Measurements from ENCODE around the gene RAB28. TPM values are rescaled to one million over a fixed set of nuclear protein-coding genes. Genes with fewer than 3 reads are reported as not detected.

Gene RAB28
- total RNA-seq, 1 donor, result 12.3 TPM

DNA sequence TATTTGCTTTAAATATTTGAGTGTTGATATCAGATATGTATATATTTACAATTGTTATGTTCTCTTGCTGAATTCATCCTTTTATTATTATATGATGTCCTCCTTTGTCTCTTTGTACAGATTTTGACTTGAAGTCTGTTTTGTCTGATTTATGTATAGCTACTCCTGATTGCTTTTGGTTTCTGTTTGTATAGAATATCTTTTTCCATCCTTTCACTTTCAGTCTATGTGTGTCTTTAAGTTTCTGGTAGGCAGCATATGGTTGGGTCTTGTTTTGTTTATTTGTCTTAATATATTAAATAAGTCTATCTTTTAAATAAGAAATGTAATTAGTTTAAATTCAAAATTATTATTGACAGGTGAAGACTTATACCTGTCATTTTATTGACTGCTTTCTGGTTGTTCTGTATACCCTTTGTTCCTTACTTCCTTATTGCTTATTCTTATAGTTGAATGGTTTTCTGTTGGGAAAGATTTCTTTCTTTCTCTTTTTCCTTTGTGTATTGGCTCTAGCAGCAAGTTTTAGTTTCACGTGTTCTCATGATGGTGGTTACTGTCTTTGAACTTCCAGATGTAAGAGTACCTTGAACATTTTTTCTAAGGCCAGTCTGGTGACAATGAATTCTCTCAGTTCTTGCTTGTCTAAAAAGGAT is 31.1 kb downstream of the RAB28 start:
- Histone ChIP-seq H4K20me1 (ENCODE audit: insufficient read depth, low read length) (no peaks in the 10 kb centered on the region), H3K79me2 (ENCODE audit: insufficient read depth, low read length) (no peaks in the 10 kb centered on the region), H2AFZ (ENCODE audit: low read length) (no peak overlapping the region), H3K27ac (ENCODE audit: low read depth, low read length) (no peak overlapping the region), H3K4me3 (ENCODE audit: insufficient read depth, low read length) (no peak overlapping the region), H3K4me1 (ENCODE audit: insufficient read depth, low read length) (peaks cover 3% of the 10 kb centered on the region), H3K36me3 (ENCODE audit: insufficient read depth, low read length) (peaks cover 8% of the 10 kb centered on the region), H3K27me3 (ENCODE audit: insufficient read depth, low read length) (no peaks in the 10 kb centered on the region), H3K4me2 (ENCODE audit: insufficient read depth, low read length) (no peak overlapping the region), H3K9me3 (ENCODE audit: low read depth, low read length) (no peaks in the 10 kb centered on the region)
- no peak for DNase-seq (ENCODE audit: insufficient read length, low spot score, missing footprints)
- TF ChIP-seq, protein P1, sequence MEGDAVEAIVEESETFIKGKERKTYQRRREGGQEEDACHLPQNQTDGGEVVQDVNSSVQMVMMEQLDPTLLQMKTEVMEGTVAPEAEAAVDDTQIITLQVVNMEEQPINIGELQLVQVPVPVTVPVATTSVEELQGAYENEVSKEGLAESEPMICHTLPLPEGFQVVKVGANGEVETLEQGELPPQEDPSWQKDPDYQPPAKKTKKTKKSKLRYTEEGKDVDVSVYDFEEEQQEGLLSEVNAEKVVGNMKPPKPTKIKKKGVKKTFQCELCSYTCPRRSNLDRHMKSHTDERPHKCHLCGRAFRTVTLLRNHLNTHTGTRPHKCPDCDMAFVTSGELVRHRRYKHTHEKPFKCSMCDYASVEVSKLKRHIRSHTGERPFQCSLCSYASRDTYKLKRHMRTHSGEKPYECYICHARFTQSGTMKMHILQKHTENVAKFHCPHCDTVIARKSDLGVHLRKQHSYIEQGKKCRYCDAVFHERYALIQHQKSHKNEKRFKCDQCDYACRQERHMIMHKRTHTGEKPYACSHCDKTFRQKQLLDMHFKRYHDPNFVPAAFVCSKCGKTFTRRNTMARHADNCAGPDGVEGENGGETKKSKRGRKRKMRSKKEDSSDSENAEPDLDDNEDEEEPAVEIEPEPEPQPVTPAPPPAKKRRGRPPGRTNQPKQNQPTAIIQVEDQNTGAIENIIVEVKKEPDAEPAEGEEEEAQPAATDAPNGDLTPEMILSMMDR (IDR thresholded peaks at IDR 0.05; ENCODE audit: extremely low read depth, low read depth, low read length), result no peak

GRCh38 chr4:13449590-13449989 is 34.5 kb downstream of the RAB28 start:
- DNase-seq (ENCODE audit: insufficient read length, low spot score, missing footprints), result no peak
- H3K36me3 ChIP-seq (ENCODE audit: insufficient read depth, low read length), result peaks cover 3% of the 10 kb centered on the region
- TF ChIP-seq, protein P1 (IDR thresholded peaks at IDR 0.05; ENCODE audit: extremely low read depth, low read depth, low read length), result no peak
- no peak overlapping the region for H3K27ac ChIP-seq (ENCODE audit: low read depth, low read length)
- no peaks in the 10 kb centered on the region for H3K27me3 ChIP-seq (ENCODE audit: insufficient read depth, low read length)
- H4K20me1 ChIP-seq (ENCODE audit: insufficient read depth, low read length), result no peaks in the 10 kb centered on the region
- no peak overlapping the region for H2AFZ ChIP-seq (ENCODE audit: low read length)
- H3K9me3 ChIP-seq (ENCODE audit: low read depth, low read length), result no peaks in the 10 kb centered on the region
- no peak overlapping the region for H3K4me3 ChIP-seq (ENCODE audit: insufficient read depth, low read length)
- H3K4me1 ChIP-seq (ENCODE audit: insufficient read depth, low read length), result no peaks in the 10 kb centered on the region
- H3K4me2 ChIP-seq (ENCODE audit: insufficient read depth, low read length), result no peak overlapping the region
- no peaks in the 10 kb centered on the region for H3K79me2 ChIP-seq (ENCODE audit: insufficient read depth, low read length)

DNA sequence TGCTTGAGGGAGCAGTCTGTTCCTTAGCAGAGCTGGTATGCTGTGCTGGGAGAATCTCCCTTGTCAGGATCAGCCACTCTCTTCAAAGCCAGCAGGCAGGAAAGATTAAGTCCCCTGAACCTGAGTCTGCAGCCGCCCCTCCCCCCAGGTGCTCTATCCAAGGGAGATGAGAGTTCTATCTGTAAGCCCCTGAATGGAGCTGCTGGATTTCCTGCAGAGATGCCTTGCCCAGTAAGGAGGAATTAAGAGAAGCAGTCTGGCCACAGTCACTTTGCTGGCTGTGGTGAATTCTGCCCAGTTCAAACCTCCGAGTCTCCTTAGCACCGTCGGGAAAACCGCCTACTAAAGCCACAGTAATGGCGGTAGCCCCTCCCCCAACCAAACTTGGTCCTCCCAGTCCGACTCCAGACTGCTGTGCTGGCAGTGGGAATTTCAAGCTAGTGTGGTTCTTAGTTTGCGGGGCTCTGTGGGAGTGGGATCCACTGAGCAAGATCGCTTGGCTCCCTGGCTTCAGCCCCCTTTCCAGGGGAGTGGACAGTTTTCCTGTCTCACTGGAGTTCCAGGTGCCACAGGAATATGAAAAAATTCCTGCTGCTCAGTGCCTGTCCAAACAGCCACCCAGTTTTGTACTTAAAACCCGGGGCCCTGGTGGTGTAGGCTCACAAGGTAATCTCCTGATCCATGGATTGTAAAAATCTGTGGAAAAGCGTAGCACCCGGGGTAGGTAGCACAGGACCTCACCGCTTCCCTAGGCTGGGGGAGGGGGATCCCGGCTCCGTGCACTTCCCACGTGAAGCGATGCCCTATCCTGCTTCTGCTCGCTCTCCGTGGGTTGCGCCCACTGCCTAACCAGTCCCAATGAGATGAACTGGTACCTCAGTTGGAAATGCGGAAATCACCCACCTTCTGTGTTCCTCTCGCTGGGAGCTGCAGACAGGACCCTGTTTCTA is 38.0 kb downstream of the RAB28 start:
- Histone ChIP-seq H3K9me3 (ENCODE audit: low read depth, low read length) (no peaks in the 10 kb centered on the region), H3K79me2 (ENCODE audit: insufficient read depth, low read length) (no peaks in the 10 kb centered on the region), H3K27me3 (ENCODE audit: insufficient read depth, low read length) (no peaks in the 10 kb centered on the region), H4K20me1 (ENCODE audit: insufficient read depth, low read length) (no peaks in the 10 kb centered on the region), H3K4me2 (ENCODE audit: insufficient read depth, low read length) (no peak overlapping the region), H3K36me3 (ENCODE audit: insufficient read depth, low read length) (no peaks in the 10 kb centered on the region), H3K4me3 (ENCODE audit: insufficient read depth, low read length) (no peak overlapping the region), H3K4me1 (ENCODE audit: insufficient read depth, low read length) (no peaks in the 10 kb centered on the region), H2AFZ (ENCODE audit: low read length) (no peak overlapping the region), H3K27ac (ENCODE audit: low read depth, low read length) (no peak overlapping the region)
- no peak for DNase-seq (ENCODE audit: insufficient read length, low spot score, missing footprints)
- TF ChIP-seq, protein P1 (IDR thresholded peaks at IDR 0.05; ENCODE audit: extremely low read depth, low read depth, low read length), result no peak

DNA sequence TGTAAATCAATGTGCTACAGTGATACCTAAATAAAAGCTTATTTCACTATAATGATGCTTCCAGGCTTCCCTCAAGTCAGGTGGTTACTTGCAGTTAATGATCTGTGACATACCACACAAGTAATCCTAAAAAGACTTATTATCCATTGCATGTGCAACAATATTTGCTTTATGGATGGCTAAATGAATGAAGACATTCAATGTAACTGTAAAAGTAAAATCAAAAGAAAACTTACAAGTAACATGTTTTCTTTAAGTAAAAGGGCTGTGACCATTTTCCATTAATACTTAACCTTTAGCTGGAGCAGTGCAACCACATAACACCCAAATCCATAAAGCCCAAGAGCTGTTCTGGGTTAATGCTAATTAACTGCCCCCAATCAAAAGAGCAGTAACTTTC is 42.6 kb downstream of the RAB28 start:
- no peaks in the 10 kb centered on the region for H3K9me3 ChIP-seq (ENCODE audit: low read depth, low read length)
- H3K36me3 ChIP-seq (ENCODE audit: insufficient read depth, low read length), result no peaks in the 10 kb centered on the region
- H3K27me3 ChIP-seq (ENCODE audit: insufficient read depth, low read length), result no peaks in the 10 kb centered on the region
- DNase-seq (ENCODE audit: insufficient read length, low spot score, missing footprints), result no peak
- no peaks in the 10 kb centered on the region for H4K20me1 ChIP-seq (ENCODE audit: insufficient read depth, low read length)
- H3K79me2 ChIP-seq (ENCODE audit: insufficient read depth, low read length), result peaks cover 3% of the 10 kb centered on the region
- H3K4me2 ChIP-seq (ENCODE audit: insufficient read depth, low read length), result no peak overlapping the region
- H3K27ac ChIP-seq (ENCODE audit: low read depth, low read length), result no peak overlapping the region
- no peak overlapping the region for H2AFZ ChIP-seq (ENCODE audit: low read length)
- no peak overlapping the region for H3K4me3 ChIP-seq (ENCODE audit: insufficient read depth, low read length)
- TF ChIP-seq, protein P1 (IDR thresholded peaks at IDR 0.05; ENCODE audit: extremely low read depth, low read depth, low read length), result no peak
- H3K4me1 ChIP-seq (ENCODE audit: insufficient read depth, low read length), result no peaks in the 10 kb centered on the region

All from osteoblast (primary cell).